Measurements from ENCODE around the gene TBCA.
"Not testable (repeated sequence)": the region's sequence is repeated elsewhere in the genome, so short reads cannot be mapped to it uniquely, and the experiment has no call there.

TBCA gene

GRCh38 chr5:77772729-77773128, 3.4 kb downstream of the TBCA start:
- no peak for DNase-seq (ENCODE audit: low read depth in 2 of 2)

GRCh38 chr5:77771452-77771851, 4.7 kb downstream of the TBCA start:
- no peak for DNase-seq (ENCODE audit: low read depth in 2 of 2)

- DNase-seq (ENCODE audit: low read depth in 2 of 2), result no peak
These were observed 5.7 kb downstream of the TBCA start for GRCh38 chr5:77770293-77771005.

- DNase-seq (ENCODE audit: low read depth in 2 of 2), result no peak
These were observed 7.2 kb downstream of the TBCA start for GRCh38 chr5:77768978-77769377.

GRCh38 chr5:77767301-77767700, 8.8 kb downstream of the TBCA start:
- DNase-seq (ENCODE audit: low read depth in 2 of 2), result no peak

GRCh38 chr5:77761606-77762005, 14.5 kb downstream of the TBCA start:
- no peak for DNase-seq (ENCODE audit: low read depth in 2 of 2)

GRCh38 chr5:77758141-77758938, 17.8 kb downstream of the TBCA start:
- no peak for DNase-seq (ENCODE audit: low read depth in 2 of 2)

GRCh38 chr5:77751328-77752023, 24.7 kb downstream of the TBCA start:
- peak in 1 of 2 donors; percentile 13 for DNase-seq (ENCODE audit: low read depth in 2 of 2)

- not testable (repeated sequence) for DNase-seq (ENCODE audit: low read depth in 2 of 2)
These were observed 25.2 kb downstream of the TBCA start for GRCh38 chr5:77750928-77751327.

GRCh38 chr5:77748160-77748559, 28.0 kb downstream of the TBCA start:
- no peak for DNase-seq (ENCODE audit: low read depth in 2 of 2)

- DNase-seq (ENCODE audit: low read depth in 2 of 2), result no peak
These were observed 32.0 kb downstream of the TBCA start for GRCh38 chr5:77744116-77744515.

GRCh38 chr5:77743181-77743580, 33.0 kb downstream of the TBCA start:
- DNase-seq (ENCODE audit: low read depth in 2 of 2), result no peak

GRCh38 chr5:77741608-77742007, 34.5 kb downstream of the TBCA start:
- DNase-seq (ENCODE audit: low read depth in 2 of 2), result no peak

GRCh38 chr5:77734885-77735284, 41.3 kb downstream of the TBCA start:
- DNase-seq (ENCODE audit: low read depth in 2 of 2), result no peak

GRCh38 chr5:77733130-77733529, 43.0 kb downstream of the TBCA start:
- no peak for DNase-seq (ENCODE audit: low read depth in 2 of 2)

GRCh38 chr5:77727190-77727589, 48.9 kb downstream of the TBCA start:
- no peak for DNase-seq (ENCODE audit: low read depth in 2 of 2)

- no peak for DNase-seq (ENCODE audit: low read depth in 2 of 2)
These were observed 50.5 kb downstream of the TBCA start for GRCh38 chr5:77725616-77726015.

- no peak for DNase-seq (ENCODE audit: low read depth in 2 of 2)
These were observed 51.2 kb downstream of the TBCA start for GRCh38 chr5:77724934-77725333.

- DNase-seq (ENCODE audit: low read depth in 2 of 2), result no peak
These were observed 56.3 kb downstream of the TBCA start for GRCh38 chr5:77719666-77720363.

GRCh38 chr5:77718934-77719610, 57.1 kb downstream of the TBCA start:
- DNase-seq (ENCODE audit: low read depth in 2 of 2), result no peak

GRCh38 chr5:77709993-77710685, 66.0 kb downstream of the TBCA start:
- DNase-seq (ENCODE audit: low read depth in 2 of 2), result no peak

All from stimulated activated CD8-positive, alpha-beta memory T cell treated with anti-CD3 and anti-CD28 coated beads, Interleukin-15, amount 100 ng/mL, for 48 hours (primary cell).